GM19023 (cell line): Measurements from ENCODE around the gene AP1S2.
"Not testable (repeated sequence)": the region's sequence is repeated elsewhere in the genome, so short reads cannot be mapped to it uniquely, and the experiment has no call there.

Source experiments
- ATAC-seq: cut with Tn5 transposase; IDR thresholded peaks from one replicate; pipeline ENCODE4 v1.9.1; 2021; ENCODE audit warnings: mild to moderate bottlenecking, moderate library complexity; ENCODE audit not compliant: unreplicated experiment

AP1S2 gene

DNA sequence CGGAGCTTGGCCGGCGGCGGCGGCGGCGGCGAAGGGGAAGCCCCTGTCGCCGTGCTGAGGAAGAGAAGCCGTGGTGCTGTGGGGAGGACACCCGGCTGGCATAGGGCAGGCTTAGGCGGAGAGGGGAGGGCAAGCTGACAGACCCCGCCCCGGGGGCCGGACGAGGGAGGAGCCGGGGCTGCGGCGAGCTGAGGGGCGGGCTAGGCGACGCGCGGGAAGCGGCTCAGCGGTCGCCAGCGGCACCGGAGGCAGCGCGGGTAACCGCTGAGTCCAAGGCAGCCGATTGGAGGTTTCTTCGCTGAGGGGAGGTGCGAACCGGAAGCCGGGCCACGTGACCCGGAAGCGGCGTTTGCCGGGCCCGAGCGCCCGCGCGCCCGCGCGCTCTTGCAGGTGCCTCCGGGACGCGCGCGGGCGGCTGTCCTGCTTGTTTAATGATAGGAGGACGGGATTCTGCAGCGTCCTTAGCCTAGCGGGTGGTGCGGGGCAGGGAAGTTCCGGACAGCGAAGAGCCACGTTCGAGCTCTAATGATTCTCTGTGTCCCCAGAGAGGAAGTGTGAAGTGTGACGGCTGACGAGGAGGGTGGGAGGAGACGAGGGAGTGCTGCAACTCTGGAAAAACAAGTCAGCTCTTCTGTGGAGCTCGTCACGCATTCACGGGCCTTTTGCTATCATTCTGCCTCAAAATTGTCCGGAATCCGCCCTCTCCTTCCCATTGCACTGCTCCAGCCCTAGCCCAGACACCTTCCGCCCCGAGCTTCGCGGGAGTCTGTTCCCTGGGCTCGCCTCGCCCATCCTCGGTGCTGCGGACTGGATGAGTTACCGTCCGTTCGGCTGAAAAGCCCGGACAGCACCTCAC lies at the start of gene AP1S2:
TSS of gene AP1S2 (minus strand) at position 102 of the 856 bp plus-strand sequence. CDS start 2,289 bp downstream, outside the sequence.
- ATAC-seq: peak; percentile 96

DNA sequence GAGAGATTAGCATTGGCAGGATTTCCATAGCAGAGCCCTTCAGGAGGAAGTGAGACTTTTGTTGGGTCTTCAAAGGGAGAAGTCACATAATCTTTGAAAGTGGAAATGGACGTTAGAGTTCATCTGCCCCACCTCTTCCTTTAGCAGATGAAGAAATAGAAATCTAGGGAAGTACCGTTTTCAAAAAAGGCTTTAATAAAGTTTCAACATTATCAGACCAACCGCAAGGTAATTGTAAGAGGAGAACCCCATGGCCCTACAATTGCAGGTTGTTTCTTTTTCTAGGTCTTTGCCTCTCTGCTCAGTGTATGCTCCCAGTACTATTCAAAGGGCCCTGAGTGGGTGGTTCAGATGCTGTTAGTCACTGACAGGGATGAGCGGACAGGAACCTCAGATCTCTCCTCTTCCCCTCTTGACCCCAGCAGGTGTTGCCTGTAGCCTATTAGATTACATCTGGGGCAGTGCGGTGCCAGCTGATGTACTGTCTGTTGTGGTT lies 48.6 kb upstream of the AP1S2 start:
- ATAC-seq: peak; percentile 94

DNA sequence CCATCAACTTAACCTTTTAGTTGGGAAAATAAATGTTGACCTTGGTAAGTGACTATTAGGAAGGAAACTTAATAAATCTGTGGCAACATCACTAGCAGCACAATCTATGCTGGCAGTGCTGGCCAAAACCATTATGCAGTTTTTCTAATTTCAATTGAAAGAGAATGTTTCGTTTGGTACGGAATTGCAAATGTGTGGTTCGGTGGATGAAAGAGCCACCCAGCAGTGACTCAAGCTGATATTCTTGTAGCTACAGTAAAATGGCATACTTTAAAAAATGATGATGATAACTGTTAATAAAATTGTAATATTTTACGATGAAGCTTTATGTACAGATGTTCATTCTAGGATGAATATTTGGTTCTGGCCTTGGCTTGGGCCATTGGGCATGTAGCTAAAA lies 40.7 kb upstream of the AP1S2 start:
- ATAC-seq: no peak

DNA sequence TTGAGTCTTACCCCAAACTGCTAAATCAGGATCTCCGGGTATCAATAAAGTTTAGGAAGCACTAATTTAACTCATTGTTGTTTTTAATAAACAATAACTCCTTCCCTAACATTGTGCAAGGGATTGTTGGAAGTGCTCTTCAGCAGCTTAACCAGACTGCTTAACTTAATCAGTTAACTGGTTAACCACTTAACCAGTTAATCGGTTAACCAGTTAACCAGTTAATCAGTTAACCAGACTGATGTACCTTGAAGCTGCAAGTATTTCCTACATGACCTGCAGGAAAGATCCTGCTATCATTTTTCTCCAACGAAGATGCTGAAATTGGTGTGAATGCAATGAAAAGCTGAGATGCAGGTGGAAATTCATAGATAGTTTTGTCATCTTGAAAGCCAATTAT lies 40.1 kb upstream of the AP1S2 start:
- ATAC-seq: no peak

DNA sequence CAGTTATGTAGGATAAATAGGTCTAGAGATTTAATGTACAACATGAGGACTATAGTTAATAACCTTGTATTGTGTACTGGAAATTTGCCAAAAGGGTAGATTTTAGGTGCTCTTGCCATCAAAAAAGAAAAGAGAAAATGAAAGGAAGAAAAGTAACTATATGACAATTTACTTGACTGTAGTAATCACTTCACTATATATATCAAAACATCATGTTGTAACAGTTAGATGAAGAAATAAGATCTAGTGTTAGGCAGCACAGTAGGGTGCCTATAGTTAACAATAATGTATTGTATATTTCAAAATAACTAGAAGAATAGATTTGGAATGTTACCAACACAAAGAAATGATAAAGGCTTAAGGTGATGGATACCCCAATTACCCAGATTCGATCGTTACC lies 35.9 kb upstream of the AP1S2 start:
- ATAC-seq: no peak

DNA sequence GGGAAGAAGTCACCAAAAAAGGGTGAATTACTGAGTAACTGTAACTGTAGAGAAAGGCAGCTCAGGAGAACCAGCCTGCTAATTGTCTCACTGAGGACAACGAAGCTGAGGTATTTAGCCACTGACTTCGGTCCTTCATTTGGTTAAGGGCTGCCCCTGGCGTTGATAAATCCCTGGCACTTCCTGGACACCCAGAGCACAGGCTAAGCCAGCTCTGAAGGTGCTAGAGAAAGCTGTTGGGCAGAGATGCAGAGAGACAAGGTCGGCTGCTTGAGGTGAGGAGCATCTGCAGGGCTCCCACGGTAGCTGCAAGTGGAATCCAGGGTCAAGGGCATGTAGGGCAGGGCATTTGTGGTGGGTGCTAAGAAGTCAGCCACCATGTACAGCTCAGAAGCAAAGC lies 33.4 kb upstream of the AP1S2 start:
- ATAC-seq: no peak

DNA sequence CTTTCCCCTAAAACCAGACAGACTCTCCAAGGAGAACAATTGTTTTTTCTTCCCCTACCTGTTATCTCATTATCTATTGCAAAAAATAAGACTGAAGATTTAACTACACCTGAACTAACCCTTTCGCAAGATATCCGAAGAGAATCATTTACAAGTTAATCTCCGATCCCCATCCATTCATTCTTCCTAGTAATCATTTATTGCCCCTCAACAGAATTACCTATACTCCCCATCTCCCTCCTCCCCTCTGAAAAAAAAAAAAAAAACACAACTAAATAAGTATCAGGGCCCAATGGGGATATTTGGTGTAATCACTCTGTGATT lies 28.9 kb upstream of the AP1S2 start:
- no peak for ATAC-seq

DNA sequence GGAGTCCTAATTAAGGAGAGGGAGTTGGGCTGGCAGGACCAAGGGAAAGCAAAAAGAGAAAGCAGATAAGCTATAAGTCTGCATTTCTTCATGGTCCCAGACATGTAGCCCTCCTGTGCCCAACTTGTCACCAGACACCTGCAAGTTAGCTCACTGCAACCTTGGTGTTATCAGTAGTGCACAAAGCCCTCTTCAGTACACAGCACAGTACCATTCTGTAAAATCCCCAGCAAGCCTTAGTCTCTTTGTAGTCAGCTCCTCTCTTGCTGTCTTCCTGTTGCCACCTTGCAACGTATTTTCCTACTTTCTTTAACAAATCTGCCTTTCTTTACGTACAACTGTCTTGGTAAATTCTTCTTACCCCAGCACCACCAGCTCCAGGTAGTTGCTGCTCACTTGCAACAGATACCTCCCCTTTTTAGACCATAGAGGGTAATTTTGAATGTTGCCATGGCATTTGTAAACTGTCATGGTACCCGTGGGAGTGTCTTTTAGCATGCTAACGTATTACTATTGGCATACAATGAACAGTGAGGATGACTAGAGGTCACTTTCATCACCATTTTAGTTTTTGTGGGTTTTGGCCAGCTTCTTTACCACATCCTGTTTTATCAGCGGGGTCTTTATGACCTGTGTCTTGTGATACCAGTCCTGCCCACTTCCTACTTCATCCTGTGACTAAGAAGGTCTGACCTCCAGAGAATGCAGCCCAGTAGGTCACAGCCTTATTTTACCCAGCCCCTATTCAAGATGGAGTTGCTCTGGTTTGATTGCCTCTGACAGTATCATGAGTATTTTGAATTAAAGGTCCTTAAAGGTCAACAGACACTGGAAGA lies 28.3 kb upstream of the AP1S2 start:
- peak; percentile 75 for ATAC-seq

DNA sequence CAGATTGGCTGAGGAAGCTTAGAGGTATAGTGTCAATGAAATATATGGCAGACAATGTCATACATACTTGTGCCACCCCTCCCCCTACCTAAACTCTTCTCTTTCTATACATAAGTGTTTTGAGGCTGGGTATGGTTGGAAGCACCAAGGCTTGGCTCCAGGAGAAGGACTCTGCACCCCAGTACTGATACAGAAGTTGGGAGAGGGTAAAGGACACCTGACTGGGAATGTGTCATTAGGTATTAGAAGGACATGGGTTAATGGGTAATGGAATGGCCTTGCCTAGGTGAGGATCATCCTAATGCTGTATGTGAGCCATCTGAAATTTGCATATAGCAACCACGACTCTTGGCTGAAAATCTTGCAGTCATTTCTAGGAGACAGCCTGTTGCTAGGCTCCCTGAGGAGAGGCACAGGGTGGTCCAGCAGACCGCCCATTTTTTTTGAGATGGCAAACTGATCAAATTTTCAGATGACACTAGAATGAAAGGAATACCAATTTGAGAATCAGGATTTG lies 26.8 kb upstream of the AP1S2 start:
- ATAC-seq: no peak

DNA sequence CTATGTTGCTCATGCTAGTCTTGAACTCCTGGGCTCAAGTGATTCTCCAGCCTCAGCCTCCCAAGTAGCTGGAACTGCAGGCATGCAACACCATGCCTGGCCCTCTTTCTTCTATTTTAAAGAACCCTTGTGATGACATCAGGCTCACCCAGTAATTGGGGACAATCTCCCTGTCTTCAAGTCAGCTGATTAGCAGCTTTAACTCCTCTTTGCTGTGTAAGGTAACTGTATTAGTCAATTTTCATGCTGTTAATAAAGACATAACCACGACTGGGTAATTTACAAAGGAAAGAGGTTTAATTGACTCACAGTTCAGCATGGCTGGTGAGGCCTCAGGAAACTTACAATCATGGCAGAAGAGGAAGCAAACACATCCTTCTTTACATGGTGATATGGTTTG lies 23.3 kb upstream of the AP1S2 start:
- not testable (repeated sequence) for ATAC-seq

DNA sequence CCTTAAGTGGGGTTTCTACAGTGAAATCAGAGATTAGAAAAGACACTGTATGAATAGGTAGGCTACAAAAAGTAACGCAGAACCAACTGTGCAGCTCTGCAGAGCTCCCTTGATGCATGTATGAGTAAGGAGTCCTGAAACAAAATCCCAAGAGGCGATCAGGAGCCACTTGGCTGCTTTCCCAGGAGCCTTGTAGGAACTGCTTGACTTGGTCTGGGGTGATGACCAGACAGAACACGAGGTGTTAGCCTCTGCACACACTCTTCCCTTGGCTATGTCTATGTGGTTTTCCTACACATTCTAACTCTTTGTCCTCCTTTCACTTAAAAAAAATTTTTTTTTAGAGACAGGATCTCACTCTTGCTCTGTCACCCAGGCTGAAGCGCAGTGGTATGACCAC lies 22.8 kb upstream of the AP1S2 start:
- no peak for ATAC-seq

DNA sequence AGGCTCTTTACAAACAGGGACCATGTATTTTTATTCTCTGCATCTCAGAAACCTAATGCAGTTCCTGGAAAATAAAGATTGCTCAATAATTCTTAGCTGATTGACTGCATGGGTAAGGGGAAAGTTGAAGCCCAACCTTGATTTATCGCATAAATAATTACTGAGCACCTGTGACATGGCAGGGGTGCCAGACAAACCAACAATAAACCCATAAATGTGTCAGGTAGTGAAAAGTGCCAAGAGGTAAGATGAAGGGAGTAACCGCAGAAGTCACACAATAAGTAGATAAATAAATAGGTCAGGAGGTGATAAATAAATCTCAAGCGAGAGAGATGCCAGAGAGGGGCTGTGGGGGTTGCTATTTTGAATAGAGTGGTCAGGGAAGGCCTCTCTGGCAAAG lies 20.1 kb upstream of the AP1S2 start:
- ATAC-seq: no peak

DNA sequence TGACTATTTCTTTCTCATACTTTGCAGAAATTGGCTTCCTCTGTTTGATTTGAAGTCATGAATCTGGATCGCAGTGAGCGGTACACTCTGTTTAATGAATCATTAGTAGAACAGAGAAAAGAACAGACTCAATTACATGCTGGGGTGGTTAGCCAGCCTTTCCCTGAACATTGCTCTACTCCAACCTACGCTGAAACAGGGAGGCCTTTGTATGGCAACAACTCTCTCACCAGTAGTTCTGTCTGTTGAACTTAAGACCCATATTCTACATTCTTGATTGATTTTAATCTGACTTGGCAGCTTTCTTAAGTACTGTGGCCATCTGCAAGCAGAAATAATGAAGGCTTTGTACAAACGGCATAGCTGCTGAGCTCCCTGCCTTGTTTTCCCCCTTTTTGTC lies 19.0 kb upstream of the AP1S2 start:
- no peak for ATAC-seq

DNA sequence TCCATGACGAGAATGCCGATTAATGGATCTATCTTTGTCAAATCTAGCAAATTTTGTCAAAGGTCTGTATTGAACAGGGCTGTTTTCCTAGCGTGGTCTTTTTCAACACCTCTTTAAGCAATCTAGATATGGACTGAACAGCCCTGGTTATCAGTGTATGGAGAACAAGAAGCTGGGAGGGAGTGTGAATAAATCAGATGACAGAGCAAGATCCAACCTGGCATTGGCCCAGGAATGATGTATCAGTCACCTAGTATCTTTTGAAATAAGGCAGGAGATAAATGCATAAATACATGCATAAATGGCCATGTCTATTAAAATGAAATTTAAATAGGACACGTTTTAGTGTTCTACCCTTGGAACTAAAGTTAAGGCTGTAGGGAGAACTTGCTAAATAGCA lies 15.7 kb upstream of the AP1S2 start:
- no peak for ATAC-seq

DNA sequence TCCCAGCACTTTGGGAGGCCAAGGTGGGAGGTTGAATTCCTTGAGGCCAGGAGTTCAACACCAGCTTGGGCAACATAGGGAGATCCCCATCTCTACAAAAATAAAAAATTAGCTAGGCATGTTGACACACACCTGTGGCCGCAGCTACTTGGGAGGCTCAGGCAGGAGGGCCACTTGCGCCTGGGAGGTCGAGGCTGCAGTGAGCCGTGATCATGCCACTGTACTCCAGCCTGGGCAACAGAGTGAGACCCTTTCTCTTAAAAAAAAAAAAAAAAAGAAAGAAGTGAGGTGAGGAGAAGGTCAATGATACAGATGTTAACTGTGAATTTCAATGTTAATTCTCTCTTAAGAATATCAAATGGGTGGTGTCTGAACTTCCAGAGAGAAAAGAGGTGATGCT lies 15.1 kb upstream of the AP1S2 start:
- no peak for ATAC-seq

DNA sequence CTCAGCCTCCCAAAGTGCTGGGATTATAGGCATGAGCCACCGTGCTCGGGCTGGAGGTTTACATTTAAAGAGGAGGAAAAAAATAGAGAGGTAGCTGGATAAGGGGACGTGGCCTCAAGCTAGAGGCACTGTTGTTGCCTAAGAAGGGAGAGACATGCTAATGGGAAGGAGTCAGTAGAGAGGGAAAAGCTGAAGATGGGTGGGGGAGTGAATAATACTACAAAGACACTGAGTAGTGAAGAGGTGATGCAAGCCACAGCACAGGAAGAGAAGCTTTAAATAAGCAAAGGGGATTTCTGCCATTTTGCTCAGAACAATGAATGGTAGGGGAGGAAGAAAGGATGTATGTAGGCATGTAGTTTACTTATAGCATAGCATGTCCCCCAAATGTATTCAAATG lies 11.5 kb upstream of the AP1S2 start:
- no peak for ATAC-seq

DNA sequence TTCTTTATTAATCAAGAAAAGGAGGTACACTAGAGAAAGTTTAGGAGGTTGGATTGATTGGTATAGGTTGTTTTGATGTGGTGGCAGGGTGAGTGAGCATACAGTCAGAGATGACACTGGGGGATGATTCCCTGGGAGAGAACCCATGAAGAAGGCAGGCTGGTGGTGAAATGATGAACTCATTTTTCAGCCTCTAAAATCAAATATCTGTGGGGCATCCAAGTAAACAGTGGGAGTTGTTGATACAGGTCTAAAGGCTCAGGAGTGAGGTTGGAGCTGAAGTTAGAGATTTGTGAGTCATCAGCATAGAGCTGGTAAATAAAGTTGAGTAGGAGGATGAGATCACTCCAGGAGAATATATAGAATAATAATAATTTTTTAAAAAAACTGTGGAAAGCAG lies 10.0 kb upstream of the AP1S2 start:
- ATAC-seq: no peak

DNA sequence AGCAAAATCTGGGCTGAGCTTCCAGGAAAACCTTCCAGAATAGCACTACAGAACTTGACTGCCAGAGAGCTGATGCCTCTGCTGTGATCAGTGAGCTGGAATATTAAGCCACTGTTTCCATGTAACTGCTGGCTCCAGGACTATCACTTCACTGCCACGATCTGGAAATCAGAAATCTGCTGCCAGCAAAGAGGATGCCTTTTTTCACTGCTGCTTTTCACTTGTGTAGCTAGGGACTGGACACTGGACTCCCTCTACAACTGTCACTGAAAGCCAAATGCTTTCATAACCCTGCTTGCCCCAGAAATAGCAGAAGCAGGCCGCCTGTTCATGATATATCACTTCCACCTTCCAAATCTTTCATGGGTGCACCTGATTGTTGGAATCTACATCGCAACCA lies 9.4 kb upstream of the AP1S2 start:
- no peak for ATAC-seq

DNA sequence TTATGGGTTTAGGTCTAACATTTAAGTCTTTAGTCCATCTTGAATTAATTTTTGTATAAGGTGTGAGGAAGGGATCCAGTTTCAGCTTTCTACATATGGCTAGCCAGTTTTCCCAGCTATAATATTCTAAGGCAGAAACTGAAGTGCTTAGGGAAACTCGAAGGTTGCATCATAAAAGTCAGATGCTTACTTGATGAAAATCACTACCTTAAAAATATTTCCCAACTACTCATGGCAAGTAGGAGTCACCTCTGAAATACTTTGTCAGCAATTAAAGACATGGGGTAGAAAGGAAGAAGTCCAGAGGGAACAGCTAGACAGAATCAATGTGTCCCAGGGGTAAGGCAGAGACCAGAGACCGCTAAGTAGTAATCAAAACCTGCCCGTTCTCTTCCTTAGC lies 6.3 kb upstream of the AP1S2 start:
- ATAC-seq: no peak

DNA sequence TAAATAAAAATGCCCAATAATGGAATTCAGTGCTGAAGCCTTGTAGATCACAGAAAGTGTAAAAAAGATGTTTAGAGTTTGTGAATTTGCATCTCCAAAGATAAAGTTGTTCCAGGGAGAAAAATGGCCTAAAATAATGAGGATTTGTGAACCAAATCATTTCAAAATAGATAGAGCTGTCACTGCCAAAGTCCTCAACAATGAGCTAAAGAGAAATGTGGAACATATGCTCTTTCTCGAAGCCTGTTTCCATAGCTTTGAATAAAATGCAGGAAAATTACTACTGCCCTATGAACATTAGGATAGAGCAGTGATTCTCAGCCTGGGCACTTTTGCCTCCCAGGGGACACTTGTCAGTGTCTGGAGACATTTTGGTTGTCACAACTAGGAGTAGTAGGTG lies 3.4 kb upstream of the AP1S2 start:
- ATAC-seq: no peak

DNA sequence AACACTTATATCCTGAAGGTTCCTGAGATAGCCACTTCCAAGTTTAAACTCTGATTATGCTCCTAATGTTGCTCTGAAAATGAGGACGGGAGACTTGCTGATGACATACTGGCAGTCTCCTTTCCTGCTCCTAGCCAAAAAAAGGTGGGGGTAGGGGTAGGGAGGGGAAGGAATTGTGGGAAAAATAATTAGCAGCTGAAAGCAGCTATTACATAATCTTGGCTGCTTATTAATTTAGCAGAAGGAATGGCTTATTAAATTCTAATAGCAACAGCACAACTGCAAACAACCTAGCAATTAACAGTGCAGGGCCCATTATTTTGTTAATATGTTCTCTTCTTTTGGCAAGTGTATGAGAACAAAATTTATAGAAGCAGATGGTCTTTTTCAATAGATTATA lies 2.0 kb upstream of the AP1S2 start:
- no peak for ATAC-seq

DNA sequence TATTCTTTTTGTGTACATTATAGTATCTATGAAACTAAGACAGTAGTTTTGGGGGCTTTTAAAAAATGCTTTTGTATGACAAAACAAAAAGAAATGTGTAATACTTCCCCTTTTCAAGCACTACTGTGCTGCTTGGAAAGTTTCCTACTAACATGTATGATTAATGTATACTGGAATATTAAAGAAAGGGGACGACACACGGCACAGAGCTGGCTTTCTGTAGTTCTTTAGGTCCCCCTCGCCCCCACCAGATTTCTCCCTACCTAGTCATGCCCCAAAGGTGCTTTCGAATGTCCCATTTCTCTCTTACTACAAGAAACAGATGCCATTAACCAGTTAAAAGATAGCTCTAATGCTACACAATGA lies 1.6 kb upstream of the AP1S2 start:
- ATAC-seq: no peak
